Activated T-cell treated with anti-CD3 and anti-CD28 coated beads for 1 hour (primary cell): ENCODE measurements around the gene KLHDC8A.
"Not testable (repeated sequence)": the region's sequence is repeated elsewhere in the genome, so short reads cannot be mapped to it uniquely, and the experiment has no call there.

Experiments
- DNase-seq: peaks from one replicate; pipeline ENCODE4 v3.0.0-alpha.2; 2020; ENCODE audit warnings: low read depth

KLHDC8A gene, protein sequence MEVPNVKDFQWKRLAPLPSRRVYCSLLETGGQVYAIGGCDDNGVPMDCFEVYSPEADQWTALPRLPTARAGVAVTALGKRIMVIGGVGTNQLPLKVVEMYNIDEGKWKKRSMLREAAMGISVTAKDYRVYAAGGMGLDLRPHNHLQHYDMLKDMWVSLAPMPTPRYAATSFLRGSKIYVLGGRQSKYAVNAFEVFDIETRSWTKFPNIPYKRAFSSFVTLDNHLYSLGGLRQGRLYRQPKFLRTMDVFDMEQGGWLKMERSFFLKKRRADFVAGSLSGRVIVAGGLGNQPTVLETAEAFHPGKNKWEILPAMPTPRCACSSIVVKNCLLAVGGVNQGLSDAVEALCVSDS

GRCh38 chr1:205356440-205357139, at the start of gene KLHDC8A:
Gene KLHDC8A, minus strand, starts transcription at chr1:205356922. Its CDS starts 13,318 bp downstream, at chr1:205343604.
- no peak for DNase-seq

DNA sequence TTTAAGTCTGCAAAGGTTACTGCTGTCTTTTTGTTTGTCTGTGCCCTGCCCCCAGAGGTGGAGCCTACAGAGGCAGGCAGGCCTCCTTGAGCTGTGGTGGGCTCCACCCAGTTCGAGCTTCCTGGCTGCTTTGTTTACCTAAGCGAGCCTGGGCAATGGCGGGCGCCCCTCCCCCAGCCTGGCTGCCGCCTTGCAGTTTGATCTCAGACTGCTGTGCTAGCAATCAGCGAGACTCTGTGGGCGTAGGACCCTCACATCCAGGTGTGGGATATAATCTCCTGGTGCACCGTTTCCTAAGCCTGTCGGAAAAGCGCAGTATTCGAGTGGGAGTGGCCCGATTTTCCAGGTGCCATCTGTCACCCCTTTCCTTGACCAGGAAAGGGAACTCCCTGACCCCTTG, 49.5 kb upstream of the KLHDC8A start:
- DNase-seq = not testable (repeated sequence)

GRCh38 chr1:205404484-205404883, 47.8 kb upstream of the KLHDC8A start:
- not testable (repeated sequence) for DNase-seq

DNA sequence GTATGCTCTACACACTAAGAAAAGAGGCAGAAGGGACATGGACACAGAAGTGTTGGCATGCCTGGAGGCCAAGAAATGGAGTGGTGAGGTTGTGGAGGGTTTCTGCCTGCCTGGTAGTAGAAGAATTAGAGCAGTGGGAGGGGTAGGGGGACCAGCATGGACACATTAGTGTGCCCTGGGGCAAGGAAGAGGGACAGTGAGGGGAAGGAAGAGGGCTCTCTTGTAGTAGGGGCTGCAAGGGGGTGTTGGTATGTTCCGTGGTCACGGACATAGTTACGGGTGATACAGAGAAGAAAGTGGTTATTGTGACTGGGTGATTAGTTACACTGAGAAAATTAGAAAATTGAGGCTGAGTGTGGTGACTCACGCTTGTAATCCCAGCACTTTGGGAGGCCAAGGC, 41.9 kb upstream of the KLHDC8A start:
- no peak for DNase-seq

- no peak for DNase-seq
Measured at GRCh38 chr1:205396967-205397616, 40.4 kb upstream of the KLHDC8A start.

GRCh38 chr1:205395616-205396015, 38.9 kb upstream of the KLHDC8A start:
- DNase-seq = no peak

DNA sequence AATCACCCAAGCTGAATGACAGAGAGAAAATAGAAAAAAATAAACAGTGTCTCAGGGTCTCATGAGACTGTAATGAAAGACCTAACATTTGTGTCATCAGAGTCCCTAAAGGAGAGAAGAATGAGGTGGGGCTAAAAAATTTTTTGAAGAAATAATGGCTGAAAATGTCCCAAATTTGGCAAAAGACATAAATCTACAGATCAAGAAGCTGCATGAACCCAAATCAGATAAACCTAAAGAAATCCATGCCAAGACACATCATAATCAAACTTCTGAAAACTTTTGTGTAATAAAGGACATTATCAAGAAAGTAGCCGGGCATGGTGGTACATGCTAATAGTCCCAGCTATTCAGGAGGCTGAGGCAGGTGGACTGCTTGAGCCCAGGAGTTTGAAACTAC, 35.9 kb upstream of the KLHDC8A start:
- DNase-seq = no peak

- DNase-seq = no peak
Measured at GRCh38 chr1:205391386-205391785, 34.7 kb upstream of the KLHDC8A start.

DNA sequence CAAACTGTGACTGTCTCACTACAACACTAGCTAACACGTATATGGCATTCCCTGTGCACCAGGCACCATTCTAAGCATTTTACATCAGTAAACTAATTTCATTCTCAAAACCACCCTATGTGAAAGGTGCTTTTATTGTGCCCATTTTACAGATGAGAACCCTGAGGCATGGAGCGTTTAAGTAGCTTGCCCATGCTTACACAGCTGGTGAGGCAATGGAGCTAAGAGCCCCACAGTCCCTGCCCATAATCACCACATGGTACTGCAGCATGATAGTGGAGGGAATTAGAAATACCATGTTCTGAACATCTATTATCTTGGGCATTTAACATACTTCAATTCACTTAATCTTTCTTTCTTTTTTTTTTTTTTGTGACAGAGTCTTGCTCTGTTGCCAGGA, 31.1 kb upstream of the KLHDC8A start:
- no peak for DNase-seq

DNA sequence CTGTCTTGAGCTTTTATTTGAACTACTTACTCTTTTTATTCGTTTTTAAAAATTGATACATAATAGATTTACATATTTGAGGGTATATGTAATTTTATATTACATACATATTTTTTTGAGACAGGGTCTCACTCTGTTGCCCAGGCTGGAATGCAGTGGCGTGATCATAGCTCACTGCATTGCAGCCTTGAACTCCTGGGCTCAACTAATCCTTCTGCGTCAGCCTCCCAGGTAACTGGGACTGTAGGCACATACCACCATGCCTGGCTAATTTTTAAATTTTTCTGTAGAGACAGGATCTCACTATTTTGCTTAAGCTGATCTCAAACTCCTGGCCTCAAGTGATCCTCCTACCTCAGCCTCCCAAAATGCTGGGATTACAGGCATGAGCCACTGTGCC, 26.3 kb upstream of the KLHDC8A start:
- not testable (repeated sequence) for DNase-seq

- no peak for DNase-seq
Measured at GRCh38 chr1:205382561-205382960, 25.8 kb upstream of the KLHDC8A start.

DNA sequence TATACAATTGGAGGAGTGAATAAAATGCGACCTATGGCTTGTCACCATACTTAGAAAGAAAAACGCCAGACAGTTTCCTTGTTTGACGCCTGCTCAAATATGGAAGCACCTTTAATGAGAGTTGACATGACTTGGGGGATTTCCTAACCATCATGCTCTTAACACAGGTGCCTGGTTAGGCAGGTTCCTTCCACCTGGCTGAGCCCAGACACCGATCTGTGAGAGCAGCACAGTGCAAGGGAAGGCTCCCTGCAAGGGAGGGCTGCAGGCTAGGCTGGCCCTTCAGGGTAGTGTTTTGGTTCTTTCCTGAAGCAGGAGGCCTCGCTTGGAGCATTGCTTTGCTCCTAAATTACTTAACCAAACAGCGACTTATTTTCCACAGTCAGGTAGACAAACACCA, 24.6 kb upstream of the KLHDC8A start:
- no peak for DNase-seq

DNA sequence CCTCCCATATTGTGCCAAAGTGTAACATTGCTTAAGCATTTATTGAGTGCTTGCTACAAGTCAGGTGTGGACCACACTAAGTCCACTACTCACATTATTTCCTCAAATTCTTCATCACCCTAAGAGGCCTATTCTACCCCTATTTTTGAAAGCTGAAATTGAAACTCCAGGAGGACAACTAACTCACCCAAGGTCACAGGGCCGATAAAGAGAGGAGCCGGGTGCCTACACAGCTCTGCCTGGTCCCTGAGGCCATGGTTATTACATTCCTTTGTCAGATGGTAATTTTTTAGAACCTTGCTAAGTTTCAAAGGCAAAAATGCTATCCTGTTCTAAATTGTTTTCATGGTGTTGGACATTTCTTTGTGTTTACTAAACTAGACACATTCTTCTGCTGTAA, 24.2 kb upstream of the KLHDC8A start:
- no peak for DNase-seq

GRCh38 chr1:205379056-205379455, 22.3 kb upstream of the KLHDC8A start:
- DNase-seq = no peak

DNA sequence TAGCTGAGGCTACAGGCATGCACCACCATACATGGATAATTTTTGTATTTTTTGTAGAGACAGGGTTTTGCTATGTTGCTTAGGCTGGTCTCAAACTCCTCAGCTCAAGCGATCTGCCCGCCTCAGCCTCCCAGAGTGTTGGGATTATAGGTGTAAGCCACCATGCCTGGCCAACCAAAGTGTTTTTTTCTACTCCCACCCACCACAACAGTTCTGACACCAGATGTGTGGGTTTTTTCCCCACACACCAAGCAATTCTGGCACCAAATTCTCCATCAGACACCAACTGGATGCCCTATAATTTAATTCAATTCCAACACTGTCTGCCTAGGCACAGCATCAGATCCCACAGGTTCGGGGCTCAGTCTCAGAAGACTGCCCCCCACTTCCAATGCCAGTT, 20.6 kb upstream of the KLHDC8A start:
- no peak for DNase-seq

DNA sequence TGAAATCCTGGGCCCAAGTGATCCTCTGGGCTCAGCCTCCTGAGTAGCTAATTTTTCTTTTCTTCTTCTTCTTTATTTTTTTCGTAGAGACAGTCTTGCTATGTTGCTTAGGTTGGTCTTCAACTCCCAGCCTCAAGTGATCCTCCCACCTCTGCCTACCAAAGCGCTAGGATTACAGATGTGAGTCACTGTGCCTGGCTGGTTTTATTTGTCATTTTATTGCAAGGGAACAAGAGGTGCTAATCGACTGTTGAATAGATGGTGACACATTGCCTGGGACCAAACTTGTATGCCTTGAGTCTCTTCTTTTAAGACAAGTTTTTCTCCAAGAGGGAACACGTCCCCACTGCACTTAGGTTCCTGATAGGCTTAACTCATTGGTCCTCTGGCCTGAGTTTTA, 20.0 kb upstream of the KLHDC8A start:
- DNase-seq = no peak

GRCh38 chr1:205375835-205376545, 19.3 kb upstream of the KLHDC8A start:
- no peak for DNase-seq

GRCh38 chr1:205374210-205375078, 17.7 kb upstream of the KLHDC8A start:
- no peak for DNase-seq

- DNase-seq = no peak
Measured at GRCh38 chr1:205373798-205374175, 17.1 kb upstream of the KLHDC8A start.

- no peak for DNase-seq
Measured at GRCh38 chr1:205373022-205373797, 16.5 kb upstream of the KLHDC8A start.
